K562 (cell line): ENCODE results near the gene DCXR. TPM values are rescaled to one million over a fixed set of nuclear protein-coding genes. Genes with fewer than 3 reads are reported as not detected.

Source experiments
- CXXC5 ChIP-seq: fragments of 250-450 bp; sonication (Bioruptor Pico); IDR thresholded peaks from 2 replicates; pipeline ENCODE4 v1.8.0; 2022; ENCODE audit warnings: inconsistent platforms, mild to moderate bottlenecking, moderate library complexity
- DPF2 ChIP-seq: fragments of 450-650 bp; IDR thresholded peaks from 2 replicates; pipeline ENCODE4 v1.6.1; 2016
- ELF1 ChIP-seq: fragments of 200-800 bp; sonication (Bioruptor generic); IDR thresholded peaks from 2 replicates; pipeline ENCODE4 v1.6.1; 2016; ENCODE audit warnings: missing genetic modification characterization, missing compliant biosample characterization
- ETV5 ChIP-seq: sonication (generic); formaldehyde crosslinking; IDR thresholded peaks from 2 replicates; pipeline ENCODE4 v1.4.0; 2020; ENCODE audit warnings: low read depth, mild to moderate bottlenecking, missing genetic modification reagents
- JUNB ChIP-seq: fragments of 450-650 bp; formaldehyde crosslinking; conservative IDR thresholded peaks from 2 replicates; pipeline ENCODE4 v1.4.0; 2020; ENCODE audit warnings: mild to moderate bottlenecking
- NFE2L1 ChIP-seq: fragments of 450-650 bp; IDR thresholded peaks from 2 replicates; pipeline ENCODE4 v1.6.1; 2016; ENCODE audit warnings: missing genetic modification characterization, low read depth, mild to moderate bottlenecking, missing compliant biosample characterization, moderate library complexity, borderline replicate concordance
- NONO ChIP-seq, 2 experiments: fragments of 200-400 bp in 1 of 2; fragments of 450-650 bp in 1 of 2; formaldehyde crosslinking in 1 of 2; IDR thresholded peaks; 2 replicates each; pipeline ENCODE4 v1.6.1; 2017; ENCODE audit warnings: low read depth in 2 of 2, mild to moderate bottlenecking in 2 of 2, moderate library complexity in 2 of 2, low read length in 1 of 2
- POU5F1 ChIP-seq: fragments of 150-350 bp; IDR thresholded peaks from 2 replicates; pipeline ENCODE4 v1.6.1; 2014; ENCODE audit warnings: borderline replicate concordance, low read length, low read depth, mild to moderate bottlenecking; ENCODE audit not compliant: partially characterized antibody
- RBM14 ChIP-seq: fragments of 200-400 bp; formaldehyde crosslinking; IDR thresholded peaks from 2 replicates; pipeline ENCODE4 v1.6.1; 2018; ENCODE audit warnings: low read depth, mild to moderate bottlenecking, low read length, moderate library complexity, borderline replicate concordance; ENCODE audit not compliant: insufficient read depth
- ZNF408 ChIP-seq: fragments of 250-450 bp; sonication (Bioruptor Pico); IDR thresholded peaks from 2 replicates; pipeline ENCODE4 v1.4.0; 2020; ENCODE audit warnings: low read depth, mild to moderate bottlenecking, moderate library complexity
- polyA plus RNA-seq, 8 experiments: library from polyadenylated mRNA; depleted of rRNA in 4 of 8; stranded (reverse) in 5 of 8; unstranded in 3 of 8; fragments of >200 nt; fragmentation: Nextera tagmentation in 2 of 8; fragmentation: Illumina TruSeq in 1 of 8; extraction: Ambion mirVana in 2 of 8; extraction: Trizol in 1 of 8; gene quantifications; 2 replicates each; pipeline versions ENCODE4 v1.2.1 to v1.2.3, GENCODE V29; 2011 to 2014; ENCODE audit warnings: inconsistent platforms in 1 of 8, missing spikeins in 1 of 8
- total RNA-seq, 7 experiments: library from RNA; depleted of rRNA in 6 of 7; stranded (reverse); fragments of >200 nt in 6 of 7; fragmentation: Illumina TruSeq in 2 of 7; extraction: Trizol in 2 of 7; gene quantifications; 2 replicates each; pipeline versions ENCODE4 v1.2.1 to v1.2.3, GENCODE V29; 2011 to 2021; ENCODE audit warnings: low replicate concordance in 1 of 7
- TF ChIP-seq, protein P1 (sequence below): sonication (generic); formaldehyde crosslinking; IDR thresholded peaks from 2 replicates; pipeline ENCODE4 v1.9.0; 2022; ENCODE audit warnings: mild to moderate bottlenecking, missing genetic modification reagents
- TF ChIP-seq, protein P2 (sequence below): fragments of 150-350 bp; IDR thresholded peaks from 2 replicates; pipeline ENCODE4 v1.6.1; 2014; ENCODE audit warnings: low read depth, mild to moderate bottlenecking, low read length, borderline replicate concordance

DCXR gene
- total and polyA plus RNA-seq, 9 of the 15 experiments (the other 6 are each of a cell fraction or from before 2014, with no cell fraction given): 21.3 to 274 (median 156) TPM

DNA sequence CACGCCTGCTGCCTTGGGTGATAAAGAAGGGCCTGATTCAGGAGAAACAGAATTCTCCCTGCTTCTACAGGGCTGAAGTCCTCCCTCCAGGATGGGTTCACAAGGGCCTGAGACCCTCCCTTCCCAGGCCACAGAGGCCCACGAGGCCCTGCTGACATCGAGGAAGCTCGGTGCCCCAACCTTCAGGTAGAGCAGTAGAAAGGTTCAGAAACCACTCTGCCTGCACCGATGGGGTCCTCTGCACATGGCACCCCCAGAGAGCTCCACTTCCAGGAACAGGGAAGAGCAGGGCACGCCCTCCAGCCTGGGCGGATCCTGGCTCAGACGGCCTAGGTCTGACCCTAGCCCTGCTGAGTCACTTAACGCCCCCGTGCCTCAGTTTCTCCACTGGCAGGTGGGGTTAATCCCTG is 15.6 kb downstream of the DCXR start (continued):
- TF ChIP-seq RBM14: no peak
- TF ChIP-seq, protein P1, sequence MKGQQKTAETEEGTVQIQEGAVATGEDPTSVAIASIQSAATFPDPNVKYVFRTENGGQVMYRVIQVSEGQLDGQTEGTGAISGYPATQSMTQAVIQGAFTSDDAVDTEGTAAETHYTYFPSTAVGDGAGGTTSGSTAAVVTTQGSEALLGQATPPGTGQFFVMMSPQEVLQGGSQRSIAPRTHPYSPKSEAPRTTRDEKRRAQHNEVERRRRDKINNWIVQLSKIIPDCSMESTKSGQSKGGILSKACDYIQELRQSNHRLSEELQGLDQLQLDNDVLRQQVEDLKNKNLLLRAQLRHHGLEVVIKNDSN (CRISPR knock-in tag): 0 out of 2 replicates have a peak, but pooled peaks have one; percentile 3
- TF ChIP-seq NFE2L1: no peak
- peak; percentile 22; the same call in 1 of the 2 replicates for TF ChIP-seq CXXC5 (CRISPR knock-in tag)
- no peak for TF ChIP-seq ELF1 (tag)
- no peak for TF ChIP-seq POU5F1
- TF ChIP-seq ZNF408 (CRISPR knock-in tag): no peak
- no peak for TF ChIP-seq DPF2
- TF ChIP-seq ETV5: no peak; the same call in 1 of the 2 replicates
- no peak for TF ChIP-seq NONO (IDR thresholded peaks at IDR 0.05; ENCODE audit: low read depth in 2 of 2, low read length in 1 of 2)
- TF ChIP-seq, protein P2, sequence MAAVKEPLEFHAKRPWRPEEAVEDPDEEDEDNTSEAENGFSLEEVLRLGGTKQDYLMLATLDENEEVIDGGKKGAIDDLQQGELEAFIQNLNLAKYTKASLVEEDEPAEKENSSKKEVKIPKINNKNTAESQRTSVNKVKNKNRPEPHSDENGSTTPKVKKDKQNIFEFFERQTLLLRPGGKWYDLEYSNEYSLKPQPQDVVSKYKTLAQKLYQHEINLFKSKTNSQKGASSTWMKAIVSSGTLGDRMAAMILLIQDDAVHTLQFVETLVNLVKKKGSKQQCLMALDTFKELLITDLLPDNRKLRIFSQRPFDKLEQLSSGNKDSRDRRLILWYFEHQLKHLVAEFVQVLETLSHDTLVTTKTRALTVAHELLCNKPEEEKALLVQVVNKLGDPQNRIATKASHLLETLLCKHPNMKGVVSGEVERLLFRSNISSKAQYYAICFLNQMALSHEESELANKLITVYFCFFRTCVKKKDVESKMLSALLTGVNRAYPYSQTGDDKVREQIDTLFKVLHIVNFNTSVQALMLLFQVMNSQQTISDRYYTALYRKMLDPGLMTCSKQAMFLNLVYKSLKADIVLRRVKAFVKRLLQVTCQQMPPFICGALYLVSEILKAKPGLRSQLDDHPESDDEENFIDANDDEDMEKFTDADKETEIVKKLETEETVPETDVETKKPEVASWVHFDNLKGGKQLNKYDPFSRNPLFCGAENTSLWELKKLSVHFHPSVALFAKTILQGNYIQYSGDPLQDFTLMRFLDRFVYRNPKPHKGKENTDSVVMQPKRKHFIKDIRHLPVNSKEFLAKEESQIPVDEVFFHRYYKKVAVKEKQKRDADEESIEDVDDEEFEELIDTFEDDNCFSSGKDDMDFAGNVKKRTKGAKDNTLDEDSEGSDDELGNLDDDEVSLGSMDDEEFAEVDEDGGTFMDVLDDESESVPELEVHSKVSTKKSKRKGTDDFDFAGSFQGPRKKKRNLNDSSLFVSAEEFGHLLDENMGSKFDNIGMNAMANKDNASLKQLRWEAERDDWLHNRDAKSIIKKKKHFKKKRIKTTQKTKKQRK: no peak
- TF ChIP-seq JUNB (CRISPR knock-in tag): no peak
